GM23338 (cell line): ENCODE data around the gene LAMB3.

Experiments
- CREB1 ChIP-seq: fragments of 250-450 bp; sonication (Bioruptor Pico); IDR thresholded peaks from 2 replicates; pipeline ENCODE4 v1.5.0; 2020; ENCODE audit warnings: low read depth, mild to moderate bottlenecking, moderate library complexity
- CTCF ChIP-seq, 2 experiments: fragments of 200-600 bp in 1 of 2; sonication (generic) in 1 of 2; conservative IDR thresholded peaks; 2 replicates each; pipeline versions ENCODE4 v1.5.1 to v1.6.1; 2016 to 2017; ENCODE audit warnings: antibody characterized with exemption in 2 of 2, low read depth in 2 of 2, mild to moderate bottlenecking in 2 of 2, moderate library complexity in 1 of 2
- ETS1 ChIP-seq: IDR thresholded peaks from 2 replicates; pipeline ENCODE4 v1.6.1; 2016; ENCODE audit warnings: antibody characterized with exemption
- EZH2 ChIP-seq: fragments of 200-600 bp; sonication (generic); IDR thresholded peaks from one replicate; pipeline ENCODE4 v1.8.0; 2017; ENCODE audit warnings: antibody characterized with exemption, mild to moderate bottlenecking, low read depth; ENCODE audit not compliant: unreplicated experiment
- EZH2phosphoT487 ChIP-seq: fragments of 200-600 bp; sonication (generic); IDR thresholded peaks from one replicate; pipeline ENCODE4 v1.8.1; 2018; ENCODE audit warnings: antibody characterized with exemption; ENCODE audit not compliant: unreplicated experiment
- JUNB ChIP-seq: IDR thresholded peaks from one replicate; pipeline ENCODE4 v1.6.1; 2016; ENCODE audit warnings: antibody characterized with exemption; ENCODE audit not compliant: unreplicated experiment
- POLR2AphosphoS5 ChIP-seq: IDR thresholded peaks from 2 replicates; pipeline ENCODE4 v1.6.1; 2016; ENCODE audit warnings: antibody characterized with exemption, low read depth
- STAT1 ChIP-seq: IDR thresholded peaks from one replicate; pipeline ENCODE4 v1.6.1; 2016; ENCODE audit warnings: antibody characterized with exemption; ENCODE audit not compliant: unreplicated experiment
- ZNF114 ChIP-seq: fragments of 250-450 bp; sonication (Bioruptor Pico); IDR thresholded peaks from 2 replicates; pipeline ENCODE4 v1.5.0; 2020; ENCODE audit warnings: mild to moderate bottlenecking, moderate library complexity
- ZNF331 ChIP-seq: fragments of 250-450 bp; sonication (Bioruptor Pico); IDR thresholded peaks from 2 replicates; pipeline ENCODE4 v1.5.0; 2020; ENCODE audit warnings: low read depth, mild to moderate bottlenecking, moderate library complexity
- ZNF462 ChIP-seq: fragments of 250-450 bp; sonication (Bioruptor Pico); IDR thresholded peaks from 2 replicates; pipeline ENCODE4 v1.5.0; 2020; ENCODE audit warnings: mild to moderate bottlenecking, moderate library complexity
- TF ChIP-seq, protein P1 (sequence below): IDR thresholded peaks from one replicate; pipeline ENCODE4 v1.6.1; 2018; ENCODE audit warnings: antibody characterized with exemption; ENCODE audit not compliant: unreplicated experiment

GRCh38 chr1:209587789-209588188, 64.4 kb downstream of the LAMB3 start:
- TF ChIP-seq EZH2 (no peak), CTCF (conservative IDR thresholded peaks at IDR 0.05; ENCODE audit: low read depth in 2 of 2) (no peak), POLR2AphosphoS5 (no peak), ZNF114 (CRISPR knock-in tag) (no peak), CREB1 (no peak), ETS1 (no peak), JUNB (no peak), EZH2phosphoT487 (no peak), STAT1 (no peak), ZNF462 (CRISPR knock-in tag) (no peak), ZNF331 (no peak)
- TF ChIP-seq, protein P1, sequence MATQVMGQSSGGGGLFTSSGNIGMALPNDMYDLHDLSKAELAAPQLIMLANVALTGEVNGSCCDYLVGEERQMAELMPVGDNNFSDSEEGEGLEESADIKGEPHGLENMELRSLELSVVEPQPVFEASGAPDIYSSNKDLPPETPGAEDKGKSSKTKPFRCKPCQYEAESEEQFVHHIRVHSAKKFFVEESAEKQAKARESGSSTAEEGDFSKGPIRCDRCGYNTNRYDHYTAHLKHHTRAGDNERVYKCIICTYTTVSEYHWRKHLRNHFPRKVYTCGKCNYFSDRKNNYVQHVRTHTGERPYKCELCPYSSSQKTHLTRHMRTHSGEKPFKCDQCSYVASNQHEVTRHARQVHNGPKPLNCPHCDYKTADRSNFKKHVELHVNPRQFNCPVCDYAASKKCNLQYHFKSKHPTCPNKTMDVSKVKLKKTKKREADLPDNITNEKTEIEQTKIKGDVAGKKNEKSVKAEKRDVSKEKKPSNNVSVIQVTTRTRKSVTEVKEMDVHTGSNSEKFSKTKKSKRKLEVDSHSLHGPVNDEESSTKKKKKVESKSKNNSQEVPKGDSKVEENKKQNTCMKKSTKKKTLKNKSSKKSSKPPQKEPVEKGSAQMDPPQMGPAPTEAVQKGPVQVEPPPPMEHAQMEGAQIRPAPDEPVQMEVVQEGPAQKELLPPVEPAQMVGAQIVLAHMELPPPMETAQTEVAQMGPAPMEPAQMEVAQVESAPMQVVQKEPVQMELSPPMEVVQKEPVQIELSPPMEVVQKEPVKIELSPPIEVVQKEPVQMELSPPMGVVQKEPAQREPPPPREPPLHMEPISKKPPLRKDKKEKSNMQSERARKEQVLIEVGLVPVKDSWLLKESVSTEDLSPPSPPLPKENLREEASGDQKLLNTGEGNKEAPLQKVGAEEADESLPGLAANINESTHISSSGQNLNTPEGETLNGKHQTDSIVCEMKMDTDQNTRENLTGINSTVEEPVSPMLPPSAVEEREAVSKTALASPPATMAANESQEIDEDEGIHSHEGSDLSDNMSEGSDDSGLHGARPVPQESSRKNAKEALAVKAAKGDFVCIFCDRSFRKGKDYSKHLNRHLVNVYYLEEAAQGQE = no peak
